Adrenal gland (tissue), 12 donors: ENCODE measurements around the gene SNRK. TPM values are rescaled to one million over a fixed set of nuclear protein-coding genes. Genes with fewer than 3 reads are reported as not detected.

ENCODE experiments used
- DNase-seq, 7 donors: peaks; one replicate each; pipeline ENCODE4 v3.0.0-alpha.2; 2019 to 2020
- H3K27ac ChIP-seq, 5 donors: fragments of 200-600 bp; sonication (generic) in 4 of 5; 1 replicate in 3 of 5; 2 replicates in 2 of 5; pipeline versions ENCODE4 v1.5.1 to v1.8.0; 2016 to 2020; ENCODE audit warnings: mild to moderate bottlenecking in 1 of 5
- H3K27me3 ChIP-seq: fragments of 200-600 bp; 2 replicates; pipeline ENCODE4 v1.8.0; 2021
- H3K36me3 ChIP-seq, 2 donors: fragments of 200-600 bp; replicated peaks in 1 of 2; 1 replicate in 1 of 2; 2 replicates in 1 of 2; pipeline versions ENCODE4 v1.5.1 to v1.8.0; 2018 to 2022
- H3K4me1 ChIP-seq, 2 donors: fragments of 200-600 bp; replicated peaks in 1 of 2; 1 replicate in 1 of 2; 2 replicates in 1 of 2; pipeline versions ENCODE4 v1.5.1 to v1.8.0; 2018 to 2021
- H3K4me3 ChIP-seq, 4 donors: fragments of 200-600 bp; sonication (generic) in 3 of 4; one replicate each; pipeline ENCODE4 v1.5.1; 2016 to 2018
- H3K9me3 ChIP-seq, 3 donors: fragments of 200-600 bp; sonication (generic) in 1 of 3; replicated peaks in 1 of 3; 1 replicate in 2 of 3; 2 replicates in 1 of 3; pipeline versions ENCODE4 v1.5.1 to v1.8.0; 2016 to 2021
- CTCF ChIP-seq, 6 experiments: fragments of 450-650 bp in 4 of 6; fragments of 200-600 bp in 2 of 6; sonication (generic) in 1 of 6; IDR thresholded peaks; 1 replicate in 5 of 6; 2 replicates in 1 of 6; pipeline versions ENCODE4 v1.5.1 to v1.8.0; 2016 to 2021; ENCODE audit warnings: antibody characterized with exemption in 6 of 6, mild to moderate bottlenecking in 2 of 6, moderate library complexity in 1 of 6
- POLR2A ChIP-seq, 2 donors: fragments of 450-650 bp; IDR thresholded peaks; one replicate each; pipeline ENCODE4 v1.6.1; 2017; ENCODE audit warnings: antibody characterized with exemption in 2 of 2, mild to moderate bottlenecking in 2 of 2, moderate library complexity in 1 of 2
- whole genome bisulfite sequencing, 4 donors: extraction: QIAGEN DNeasy Blood & Tissue Kit in 2 of 4; methylation state at CpG; one replicate each; pipeline versions ENCODE4 v1.1.5 to v1.1.7; 2013 to 2017; 5-methylcytosine and 5-hydroxymethylcytosine counted together
- intact Hi-C, 2 donors: fragments of 100-400 bp; cut with DNase I; formaldehyde crosslinking; loops; one replicate each; pipeline versions ENCODE4 v1.14.1 to v1.15.0; 2022 to 2023
- polyA plus RNA-seq, 3 donors: library from polyadenylated mRNA; stranded (reverse); fragments of 200-250 nt in 2 of 3; fragments of 350-450 nt in 1 of 3; fragmentation: Illumina TruSeq in 1 of 3; extraction: RNeasy Lipid Tissue Mini Kit (QIAGEN cat#74804) in 1 of 3; gene quantifications; one replicate each; pipeline ENCODE4 v1.2.3, GENCODE V29; 2013 to 2014
- total RNA-seq, 9 donors: library from RNA; depleted of rRNA in 4 of 9; stranded (reverse); fragments of >200 nt in 4 of 9; fragments of 120-200 nt in 1 of 9; fragmentation: NEBNext Ultra II Directional in 1 of 9; extraction: Animal tissue kit (Norgen Biotek cat#: 25700) in 1 of 9; gene quantifications; one replicate each; pipeline versions ENCODE4 v1.1.0 to v1.2.4, GENCODE V29; 2013 to 2023
- donor health status: healthy with polysubstance abuse.
- donor health status: Bipolar disorder and iron deficiency.
- donor health status: DM: yes; HTN: yes; CAD: no.
- donor health status: DM: no; HTN: no; CAD: no.
- donor health status: DM: no; HTN: no; CAD: no.
- donor health status: DM: yes; HTN: yes; CAD: no.

Gene SNRK
- total and polyA plus RNA-seq, 12 donors, result 8.1 to 36.4 (median 23.0) TPM

GRCh38 chr3:43259626-43260025, 26.7 kb upstream of the SNRK start:
- no peak overlapping the region for H3K4me3 ChIP-seq
- no peaks in the 10 kb centered on the region for H3K9me3 ChIP-seq
- DNase-seq, result no peak
- intact Hi-C loops, result no loop called here
- TF ChIP-seq CTCF (IDR thresholded peaks at IDR 0.05), result no peak
- no peak for TF ChIP-seq POLR2A (IDR thresholded peaks at IDR 0.05)
- no peaks in the 10 kb centered on the region for H3K4me1 ChIP-seq
- no peak overlapping the region for H3K27ac ChIP-seq
- 36 to 65% (median 51%) methylated on average over 2 of the region's 2 CpGs for WGBS, 4 donors
- H3K27me3 ChIP-seq, result no peaks in the 10 kb centered on the region
- H3K36me3 ChIP-seq, result no peaks in the 10 kb centered on the region

DNA sequence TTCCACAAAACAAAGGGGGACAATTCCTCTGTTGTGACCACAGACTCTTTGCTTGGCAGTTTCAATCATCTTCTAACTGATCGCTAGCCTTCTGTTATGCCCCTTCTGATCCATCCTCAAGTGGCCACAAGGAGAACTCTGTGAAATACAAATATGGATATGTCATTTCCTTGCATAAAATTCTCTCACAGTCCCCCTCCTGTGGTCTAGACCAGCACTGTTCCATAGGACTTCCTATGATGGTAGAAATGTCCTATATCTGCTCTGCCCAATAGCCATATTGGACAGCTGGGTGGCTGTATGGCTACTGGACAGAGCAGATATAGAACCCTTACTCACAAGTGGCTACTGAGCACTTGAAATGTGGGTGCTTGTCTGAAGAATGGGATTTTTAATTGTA, 25.9 kb upstream of the SNRK start:
- no peaks in the 10 kb centered on the region for H3K27me3 ChIP-seq
- no peak overlapping the region for H3K4me3 ChIP-seq
- intact Hi-C loops, result no loop called here
- WGBS, 4 donors, result 90 to 100% (median 100%) methylated on average over 1 of the region's 1 CpG
- H3K4me1 ChIP-seq, result no peaks in the 10 kb centered on the region
- TF ChIP-seq POLR2A (IDR thresholded peaks at IDR 0.05) (no peak), CTCF (IDR thresholded peaks at IDR 0.05) (no peak)
- H3K9me3 ChIP-seq, result no peaks in the 10 kb centered on the region
- H3K27ac ChIP-seq, result no peak overlapping the region
- no peaks in the 10 kb centered on the region for H3K36me3 ChIP-seq
- no peak for DNase-seq

GRCh38 chr3:43262194-43262593, 24.1 kb upstream of the SNRK start:
- no peaks in the 10 kb centered on the region for H3K4me1 ChIP-seq
- H3K4me3 ChIP-seq, result no peak overlapping the region
- H3K27me3 ChIP-seq, result no peaks in the 10 kb centered on the region
- intact Hi-C loops, result no loop called here
- H3K36me3 ChIP-seq, result no peaks in the 10 kb centered on the region
- TF ChIP-seq POLR2A (IDR thresholded peaks at IDR 0.05) (no peak), CTCF (IDR thresholded peaks at IDR 0.05) (no peak)
- no peaks in the 10 kb centered on the region for H3K9me3 ChIP-seq
- WGBS, 4 donors, result 76 to 85% (median 81%) methylated on average over 4 of the region's 4 CpGs
- H3K27ac ChIP-seq, result no peak overlapping the region
- no peak for DNase-seq

- no peaks in the 10 kb centered on the region for H3K9me3 ChIP-seq
- TF ChIP-seq POLR2A (IDR thresholded peaks at IDR 0.05) (no peak), CTCF (IDR thresholded peaks at IDR 0.05) (no peak)
- no peak overlapping the region for H3K4me3 ChIP-seq
- no peaks in the 10 kb centered on the region for H3K36me3 ChIP-seq
- no peaks in the 10 kb centered on the region for H3K27me3 ChIP-seq
- H3K27ac ChIP-seq, result no peak overlapping the region
- DNase-seq, result no peak
- no peaks in the 10 kb centered on the region for H3K4me1 ChIP-seq
- intact Hi-C loops, result no loop called here
- WGBS, 4 donors, result 64 to 67% (median 66%) methylated on average over 3 of the region's 3 CpGs
Measured at GRCh38 chr3:43266451-43266850, 19.9 kb upstream of the SNRK start.
